GM19351 (cell line): ENCODE results near the gene FUCA2.
"Not testable (repeated sequence)": the region's sequence is repeated elsewhere in the genome, so short reads cannot be mapped to it uniquely, and the experiment has no call there.

Source experiments
- ATAC-seq: cut with Tn5 transposase; IDR thresholded peaks from one replicate; pipeline ENCODE4 v1.9.1; 2021; ENCODE audit warnings: mild to moderate bottlenecking, moderate library complexity; ENCODE audit not compliant: unreplicated experiment

The FUCA2 gene

GRCh38 chr6:143536866-143537691, 25.6 kb upstream of the FUCA2 start:
- ATAC-seq, result peak; percentile 57

GRCh38 chr6:143536461-143536865, 24.9 kb upstream of the FUCA2 start:
- peak; percentile 58 for ATAC-seq

- no peak for ATAC-seq
Measured at GRCh38 chr6:143535189-143535614, 23.7 kb upstream of the FUCA2 start.

DNA sequence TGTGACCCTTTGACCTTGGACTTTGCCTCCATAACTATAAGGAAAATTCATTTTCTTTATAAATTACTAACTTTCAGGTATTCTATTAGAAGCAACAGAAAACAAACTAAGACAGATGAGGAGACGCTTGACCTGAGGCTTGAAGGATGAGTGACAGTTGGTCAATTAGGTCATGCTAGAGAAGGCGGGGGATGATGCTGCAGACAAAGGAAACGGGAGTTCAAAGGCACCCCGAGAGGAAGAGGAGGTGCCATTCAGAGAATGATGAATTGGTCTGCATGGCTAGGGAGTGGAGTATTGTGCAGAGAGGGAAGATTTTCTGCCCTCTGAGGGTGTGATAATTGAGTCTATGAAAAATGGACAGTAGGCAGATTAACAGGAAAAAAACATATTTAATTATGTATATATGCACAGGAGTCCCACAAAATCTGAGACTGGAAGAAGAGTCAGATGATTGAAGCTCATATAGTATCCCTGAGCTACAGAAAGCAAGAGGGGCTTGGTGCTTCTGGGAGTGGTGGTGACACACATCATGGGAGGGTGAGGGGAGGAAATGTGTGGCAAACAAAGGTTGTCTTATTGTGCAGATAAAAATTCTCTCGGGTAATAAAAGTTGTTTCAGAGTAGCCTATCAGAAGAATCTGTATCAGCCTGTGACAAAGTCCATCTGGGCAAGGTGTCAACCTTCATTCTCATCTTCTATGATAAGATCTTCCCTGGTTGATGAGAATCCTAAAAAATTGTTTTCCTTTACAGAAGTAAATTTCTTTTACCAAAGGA, 20.4 kb upstream of the FUCA2 start:
- no peak for ATAC-seq

DNA sequence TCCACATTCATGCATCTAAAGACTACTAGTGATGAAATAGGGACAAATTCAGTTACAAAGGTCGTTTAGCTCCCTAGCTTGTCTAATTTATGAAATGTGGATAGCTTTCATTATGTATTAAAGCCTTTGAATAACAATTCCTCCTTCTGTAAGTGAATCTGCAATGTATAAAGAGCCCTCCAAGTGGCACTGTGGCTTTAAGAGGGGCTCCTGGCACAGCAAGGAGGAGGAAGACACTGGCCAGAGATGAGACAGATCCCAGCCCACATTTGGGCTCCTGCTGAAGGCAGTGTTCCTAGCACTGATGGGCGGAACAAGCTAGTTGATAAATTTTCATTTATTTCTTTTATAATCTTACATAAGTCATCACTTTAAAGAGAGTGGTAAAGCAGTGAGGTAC, 17.6 kb upstream of the FUCA2 start:
- ATAC-seq, result no peak

DNA sequence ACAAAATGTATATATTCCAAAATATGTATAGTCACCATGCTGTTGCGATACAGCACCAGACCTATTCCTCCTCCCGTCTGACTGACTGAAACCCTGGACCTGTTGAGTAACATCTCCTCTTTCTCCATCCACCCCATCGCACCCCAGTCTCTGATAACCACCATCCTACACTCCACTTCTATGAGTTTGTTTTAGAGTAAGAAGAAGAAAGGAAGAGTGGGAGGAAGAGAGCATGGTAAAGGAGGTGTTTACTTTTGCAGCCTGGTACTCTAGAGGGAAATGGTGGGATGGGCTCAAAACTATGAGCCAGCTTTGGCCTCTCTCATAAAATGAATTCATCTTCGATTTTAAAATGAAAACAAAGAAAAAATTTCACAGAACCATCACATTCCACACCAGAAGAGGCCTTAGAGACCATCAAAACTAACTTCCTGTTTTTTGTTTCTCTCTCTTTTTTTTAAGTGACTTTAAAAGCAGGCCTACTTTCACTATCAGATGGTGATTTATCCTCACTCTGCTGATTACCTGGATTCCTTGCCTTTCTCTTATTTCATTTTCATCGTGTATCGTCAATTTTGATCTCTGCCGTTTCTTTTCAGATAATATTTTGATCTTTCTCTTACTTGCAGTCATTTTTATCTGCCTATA, 16.8 kb upstream of the FUCA2 start:
- peak; percentile 88 for ATAC-seq

GRCh38 chr6:143527677-143528076, 16.2 kb upstream of the FUCA2 start:
- ATAC-seq, result no peak

- no peak for ATAC-seq
Measured at GRCh38 chr6:143525356-143525755, 13.8 kb upstream of the FUCA2 start.

GRCh38 chr6:143522039-143522600, 10.6 kb upstream of the FUCA2 start:
- ATAC-seq, result no peak

DNA sequence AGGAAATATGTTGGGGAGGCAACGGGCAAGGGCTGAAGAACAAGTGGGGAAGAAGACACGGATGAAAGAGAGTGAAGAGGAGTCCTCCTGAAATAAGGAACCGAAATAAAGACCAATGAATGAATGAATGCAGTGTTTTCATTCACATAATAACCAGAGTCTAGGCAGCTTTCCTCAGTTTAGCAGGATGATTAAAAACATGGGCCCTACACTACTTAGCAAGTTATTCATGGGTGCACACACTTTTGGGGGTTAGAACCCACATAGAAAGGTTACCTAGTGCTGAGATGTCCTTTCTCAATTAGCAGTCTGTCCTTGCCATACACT, 5.9 kb upstream of the FUCA2 start:
- ATAC-seq, result no peak

DNA sequence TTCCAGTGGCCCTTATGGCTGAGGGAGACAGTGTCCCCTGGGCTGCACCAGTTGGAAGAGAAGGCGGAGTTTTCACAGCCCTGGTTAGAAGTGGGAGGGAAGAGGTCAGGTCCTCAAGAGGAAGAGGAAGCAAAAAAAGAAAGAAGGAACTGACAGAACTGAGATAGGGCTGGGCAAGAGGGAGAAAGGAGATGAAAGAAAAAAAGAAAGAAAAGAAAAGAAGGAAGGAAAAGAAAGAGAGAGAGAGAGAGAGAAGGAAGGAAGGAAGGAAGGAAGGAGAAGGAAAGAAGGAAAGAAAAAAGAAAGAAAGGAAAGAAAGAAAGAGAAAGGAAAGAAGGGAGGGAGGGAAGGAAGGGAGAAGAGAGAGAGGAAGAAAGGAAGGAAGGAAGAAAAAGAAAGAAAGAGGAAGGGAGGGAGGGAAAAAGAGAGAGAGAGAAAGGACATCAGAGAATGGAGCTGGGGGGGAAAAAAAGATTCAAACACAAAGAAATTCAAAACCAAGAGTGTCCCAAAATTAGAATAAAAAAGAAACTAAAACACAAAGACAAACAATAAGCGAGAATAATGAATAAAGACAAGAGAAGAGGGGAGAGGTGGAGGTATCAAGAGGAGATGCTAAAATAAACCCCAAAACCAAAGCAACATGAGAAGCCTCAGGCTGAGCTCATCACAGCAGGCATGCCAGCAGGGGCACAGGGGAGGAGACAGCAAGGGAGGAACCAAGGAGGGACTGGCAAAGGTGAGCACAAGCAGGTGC, 5.3 kb upstream of the FUCA2 start:
- ATAC-seq, result no peak

- ATAC-seq, result no peak
Measured at GRCh38 chr6:143515766-143516355, 4.3 kb upstream of the FUCA2 start.

- no peak for ATAC-seq
Measured at GRCh38 chr6:143515061-143515760, 3.7 kb upstream of the FUCA2 start.

- ATAC-seq, result no peak
Measured at GRCh38 chr6:143513410-143513809, 1.9 kb upstream of the FUCA2 start.

- not testable (repeated sequence) for ATAC-seq
Measured at GRCh38 chr6:143510326-143510725, 1.2 kb downstream of the FUCA2 start.

GRCh38 chr6:143507358-143508145, 4.0 kb downstream of the FUCA2 start:
- peak; percentile 46 for ATAC-seq

DNA sequence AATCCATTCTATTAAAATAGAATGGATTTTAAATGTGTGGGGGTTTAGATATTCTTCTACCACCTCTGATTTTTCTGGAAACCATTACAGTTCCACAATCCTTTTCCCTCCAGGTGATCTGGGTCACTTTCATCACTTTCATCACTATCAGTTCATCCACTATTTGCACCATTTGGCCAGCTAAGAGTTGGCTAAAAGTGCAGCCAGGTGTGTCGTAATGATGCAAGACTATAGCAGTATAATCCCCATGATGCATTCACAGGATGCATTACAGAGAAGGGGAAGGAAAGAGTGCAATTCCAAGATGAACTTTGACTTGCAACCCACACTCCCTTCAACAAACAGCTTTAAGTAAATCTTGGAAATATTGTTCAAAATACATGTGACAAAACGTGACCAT, 4.9 kb downstream of the FUCA2 start:
- no peak for ATAC-seq

DNA sequence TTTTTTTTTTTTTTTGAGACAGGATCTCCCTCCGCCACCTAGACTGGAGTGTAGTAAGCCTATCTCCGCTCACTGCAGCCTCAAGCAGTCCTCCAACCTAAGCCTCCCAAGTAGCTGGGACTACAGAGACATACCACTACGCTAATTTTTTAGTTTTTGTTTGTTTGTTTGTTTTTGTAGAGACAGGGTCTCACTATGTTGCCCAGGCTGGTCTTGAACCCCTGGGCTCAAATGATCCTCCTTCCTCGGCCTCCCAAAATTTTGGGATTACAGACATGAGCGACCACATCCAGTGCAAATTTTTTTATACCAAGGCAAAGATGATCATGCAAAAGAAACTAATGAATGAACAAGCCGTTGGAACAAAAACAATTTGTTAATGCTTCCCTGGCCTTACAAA, 5.3 kb downstream of the FUCA2 start:
- ATAC-seq, result no peak

GRCh38 chr6:143505537-143505936, 6.0 kb downstream of the FUCA2 start:
- ATAC-seq, result peak; percentile 60
